DOHH2 (cell line): ENCODE measurements around the gene PALM3.

ENCODE experiments used
- H3F3A ChIP-seq: fragments of 200-600 bp; sonication (generic), shearing (Covaris generic); 2 replicates; pipeline ENCODE4 v1.6.0; 2016; ENCODE audit warnings: antibody characterized with exemption, mild to moderate bottlenecking; ENCODE audit not compliant: control insufficient read depth, insufficient read depth
- H3K27ac ChIP-seq: fragments of 200-600 bp; sonication (generic); 2 replicates; pipeline ENCODE4 v1.5.1; 2014; ENCODE audit warnings: low read depth, mild to moderate bottlenecking, low read length, moderate library complexity
- H3K27me3 ChIP-seq: fragments of 200-600 bp; sonication (generic); 2 replicates; pipeline ENCODE4 v1.6.1; 2014; ENCODE audit warnings: mild to moderate bottlenecking, low read length, mixed read lengths; ENCODE audit not compliant: control insufficient read depth
- H3K36me3 ChIP-seq: fragments of 200-600 bp; sonication (generic); 2 replicates; pipeline ENCODE4 v1.6.1; 2014; ENCODE audit warnings: mild to moderate bottlenecking, low read length, moderate library complexity, mixed read lengths; ENCODE audit not compliant: control insufficient read depth
- H3K4me1 ChIP-seq: fragments of 200-600 bp; sonication (generic); 2 replicates; pipeline ENCODE4 v1.6.1; 2014; ENCODE audit warnings: mild to moderate bottlenecking, low read length, mixed read lengths; ENCODE audit not compliant: control insufficient read depth
- H3K4me2 ChIP-seq: fragments of 200-600 bp; sonication (generic); 2 replicates; pipeline ENCODE4 v1.6.0; 2014; ENCODE audit warnings: mild to moderate bottlenecking, low read length, moderate library complexity
- H3K4me3 ChIP-seq: fragments of 200-600 bp; sonication (generic); 2 replicates; pipeline ENCODE4 v1.5.1; 2014; ENCODE audit warnings: mild to moderate bottlenecking, low read length, mixed read lengths
- H3K79me2 ChIP-seq: fragments of 200-600 bp; sonication (generic); 2 replicates; pipeline ENCODE4 v1.6.1; 2014; ENCODE audit warnings: mild to moderate bottlenecking, low read length, mixed read lengths; ENCODE audit not compliant: control insufficient read depth
- H3K9me2 ChIP-seq: fragments of 200-600 bp; sonication (generic); replicated peaks from 2 replicates; pipeline ENCODE4 v1.6.1; 2014; ENCODE audit warnings: mild to moderate bottlenecking, low read length, mixed read lengths; ENCODE audit not compliant: control insufficient read depth
- H3K9me3 ChIP-seq: fragments of 200-600 bp; sonication (generic); 2 replicates; pipeline ENCODE4 v1.6.1; 2014; ENCODE audit warnings: antibody characterized with exemption, low read length, mixed read lengths; ENCODE audit not compliant: control insufficient read depth, insufficient read depth
- H4K20me1 ChIP-seq: fragments of 200-600 bp; sonication (generic); 2 replicates; pipeline ENCODE4 v1.6.0; 2014; ENCODE audit warnings: low read depth, mild to moderate bottlenecking, antibody characterized with exemption, low read length, moderate library complexity; ENCODE audit not compliant: control insufficient read depth, insufficient read depth
- CTCF ChIP-seq: fragments of 200-600 bp; sonication (generic); IDR thresholded peaks from one replicate; pipeline ENCODE4 v1.5.1; 2014; ENCODE audit warnings: antibody characterized with exemption, mild to moderate bottlenecking, low read depth, low read length; ENCODE audit not compliant: poor library complexity, severe bottlenecking
- EZH2phosphoT487 ChIP-seq: fragments of 200-600 bp; sonication (generic); IDR thresholded peaks from 2 replicates; pipeline ENCODE4 v1.6.1; 2017; ENCODE audit warnings: borderline replicate concordance, mild to moderate bottlenecking, antibody characterized with exemption, low read length, moderate library complexity, mixed read lengths

Gene PALM3

GRCh38 chr19:14097532-14098151 lies 35.8 kb upstream of the PALM3 start:
- Histone ChIP-seq H4K20me1 (no peaks in the 10 kb centered on the region), H3K79me2 (no peaks in the 10 kb centered on the region), H3K4me2 (no peak overlapping the region), H3K4me1 (no peaks in the 10 kb centered on the region; the same call in 1 of the 2 replicates), H3K27ac (no peak overlapping the region), H3K9me3 (peaks cover 9% of the 10 kb centered on the region), H3K4me3 (no peak overlapping the region), H3K27me3 (no peaks in the 10 kb centered on the region), H3K36me3 (peaks cover 13% of the 10 kb centered on the region), H3F3A (no peaks in the 10 kb centered on the region), H3K9me2 (no peaks in the 10 kb centered on the region)
- no peak for TF ChIP-seq EZH2phosphoT487
- TF ChIP-seq CTCF = peak; percentile 20

- peaks cover 9% of the 10 kb centered on the region for H3K9me3 ChIP-seq
- H3K4me1 ChIP-seq = peaks cover 8% of the 10 kb centered on the region
- 0 out of 2 replicates have a peak, but pooled peaks cover 4% of the 10 kb centered on the region for H3F3A ChIP-seq
- no peaks in the 10 kb centered on the region for H3K27me3 ChIP-seq
- H3K36me3 ChIP-seq = peaks cover 13% of the 10 kb centered on the region
- H3K79me2 ChIP-seq = no peaks in the 10 kb centered on the region; the same call in 1 of the 2 replicates
- no peak overlapping the region for H3K4me3 ChIP-seq
- no peak overlapping the region for H3K27ac ChIP-seq
- H3K9me2 ChIP-seq = no peaks in the 10 kb centered on the region
- no peaks in the 10 kb centered on the region for H4K20me1 ChIP-seq
- peak; percentile 18 for TF ChIP-seq CTCF
- no peak for TF ChIP-seq EZH2phosphoT487
- H3K4me2 ChIP-seq = no peak overlapping the region
These were observed 34.6 kb upstream of the PALM3 start for GRCh38 chr19:14096272-14096992.

- no peak overlapping the region for H3K27ac ChIP-seq
- no peaks in the 10 kb centered on the region for H3K27me3 ChIP-seq
- TF ChIP-seq EZH2phosphoT487 (no peak), CTCF (no peak)
- H3K79me2 ChIP-seq = no peaks in the 10 kb centered on the region; the same call in 1 of the 2 replicates
- no peak overlapping the region for H3K4me3 ChIP-seq
- H3K4me1 ChIP-seq = peaks cover 8% of the 10 kb centered on the region
- no peaks in the 10 kb centered on the region for H3K9me2 ChIP-seq
- peaks cover 11% of the 10 kb centered on the region for H3K36me3 ChIP-seq
- H3F3A ChIP-seq = 0 out of 2 replicates have a peak, but pooled peaks cover 4% of the 10 kb centered on the region
- H3K4me2 ChIP-seq = no peak overlapping the region
- peaks cover 9% of the 10 kb centered on the region for H3K9me3 ChIP-seq
- no peaks in the 10 kb centered on the region for H4K20me1 ChIP-seq
These were observed 33.0 kb upstream of the PALM3 start for GRCh38 chr19:14094854-14095253.
